UCSD-AML1 (cell line): Measurements from ENCODE around the gene TP53RK.

ENCODE experiments used
- DNase-seq: peaks from one replicate; lab custom pipeline; 2025; ENCODE audit not compliant: unreplicated experiment; lab: John Stamatoyannopoulos, UW

Gene TP53RK

DNA sequence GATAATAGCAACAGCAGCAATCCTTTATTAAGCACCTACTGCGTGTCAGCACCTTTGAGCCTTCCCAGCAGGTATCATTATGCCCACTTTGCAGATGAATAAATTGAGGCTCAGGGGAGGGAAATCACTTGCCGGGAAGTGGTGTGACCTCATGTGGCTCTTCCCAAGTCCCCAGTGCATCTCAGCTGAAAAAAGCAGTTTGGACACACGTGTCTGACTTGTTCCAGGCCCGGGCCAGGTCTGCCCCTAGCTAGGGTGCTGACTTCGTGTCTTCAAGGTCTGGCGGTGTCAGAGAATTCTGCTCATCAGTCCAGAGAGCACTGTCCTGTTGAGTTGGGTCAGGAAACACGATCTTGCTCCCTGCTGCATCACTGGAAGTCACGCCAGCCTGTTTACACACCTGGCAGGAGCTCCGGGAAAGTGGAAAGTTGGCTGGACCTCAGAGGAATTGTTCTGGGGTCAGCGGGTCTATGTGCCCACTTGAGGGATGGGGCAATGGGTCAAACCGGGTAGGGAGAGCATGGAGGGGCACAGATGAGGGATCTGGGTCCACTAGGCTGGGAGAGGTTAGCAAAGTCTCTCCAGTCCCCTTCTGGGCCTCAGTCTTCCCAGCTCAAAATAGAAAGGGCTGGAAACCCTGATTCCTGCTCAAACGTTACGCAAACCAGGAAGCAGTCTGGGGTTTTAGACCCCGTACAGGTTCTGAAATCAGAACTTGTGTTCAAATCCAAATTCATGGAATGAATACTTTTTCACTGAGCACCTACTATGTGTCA is 48.5 kb downstream of the TP53RK start:
- no peak for DNase-seq

DNA sequence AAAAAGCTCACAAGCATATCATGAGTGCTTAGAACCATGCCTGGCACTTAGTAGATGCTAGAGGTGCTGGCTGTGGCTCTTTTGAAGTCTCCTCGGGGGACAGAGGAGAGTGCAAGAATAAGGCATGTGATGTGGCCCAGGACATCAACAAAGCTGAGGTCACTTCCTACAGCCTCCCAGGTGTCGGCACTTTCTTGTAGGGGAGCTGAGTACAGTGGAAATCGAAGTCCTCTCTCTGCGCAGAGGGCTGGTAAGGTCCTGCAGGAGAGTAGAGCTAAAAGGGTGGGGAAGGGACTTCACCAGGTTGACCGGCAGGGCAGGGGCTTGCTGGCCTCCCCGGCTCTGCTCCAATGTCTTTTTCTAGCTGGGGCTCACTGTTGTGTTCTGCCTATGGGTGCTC is 49.2 kb downstream of the TP53RK start:
- DNase-seq = no peak

DNA sequence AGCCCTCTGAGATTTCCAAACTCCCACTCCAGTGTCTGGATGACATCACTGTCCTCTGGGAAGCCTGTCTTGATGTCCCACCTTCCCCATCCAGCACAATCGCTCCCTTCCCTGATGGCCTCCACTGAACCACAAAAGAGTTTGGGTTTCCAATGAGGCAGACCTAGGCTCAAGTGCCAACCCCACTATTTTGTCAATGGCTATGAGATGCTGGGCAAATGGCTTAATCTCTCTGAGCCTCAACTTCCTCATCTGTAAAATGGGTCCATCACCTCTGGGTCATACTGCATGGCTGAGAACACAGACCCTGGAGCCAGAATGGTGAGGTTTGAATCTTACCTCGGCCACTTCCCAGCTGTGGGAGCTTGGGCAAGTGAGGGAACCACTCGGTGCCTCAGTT is 49.7 kb downstream of the TP53RK start:
- DNase-seq = no peak

DNA sequence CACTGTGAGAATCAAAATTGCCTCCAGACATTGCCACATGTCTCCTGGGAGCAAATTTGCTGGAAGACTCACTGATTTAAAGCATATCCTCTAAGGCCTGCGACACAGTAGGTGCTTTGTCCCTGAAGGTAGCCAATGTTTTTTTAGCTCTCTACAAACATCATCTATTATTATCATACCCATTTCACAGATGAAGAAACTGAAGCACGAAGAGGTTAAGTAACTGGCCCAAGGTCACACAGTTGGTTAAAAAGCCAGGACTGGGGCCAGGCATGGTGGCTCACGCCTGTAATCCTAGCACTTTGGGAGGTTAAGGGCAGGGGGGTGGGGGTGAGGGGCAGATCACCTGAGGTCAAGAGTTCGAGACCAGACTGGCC is 50.4 kb downstream of the TP53RK start:
- no peak for DNase-seq

DNA sequence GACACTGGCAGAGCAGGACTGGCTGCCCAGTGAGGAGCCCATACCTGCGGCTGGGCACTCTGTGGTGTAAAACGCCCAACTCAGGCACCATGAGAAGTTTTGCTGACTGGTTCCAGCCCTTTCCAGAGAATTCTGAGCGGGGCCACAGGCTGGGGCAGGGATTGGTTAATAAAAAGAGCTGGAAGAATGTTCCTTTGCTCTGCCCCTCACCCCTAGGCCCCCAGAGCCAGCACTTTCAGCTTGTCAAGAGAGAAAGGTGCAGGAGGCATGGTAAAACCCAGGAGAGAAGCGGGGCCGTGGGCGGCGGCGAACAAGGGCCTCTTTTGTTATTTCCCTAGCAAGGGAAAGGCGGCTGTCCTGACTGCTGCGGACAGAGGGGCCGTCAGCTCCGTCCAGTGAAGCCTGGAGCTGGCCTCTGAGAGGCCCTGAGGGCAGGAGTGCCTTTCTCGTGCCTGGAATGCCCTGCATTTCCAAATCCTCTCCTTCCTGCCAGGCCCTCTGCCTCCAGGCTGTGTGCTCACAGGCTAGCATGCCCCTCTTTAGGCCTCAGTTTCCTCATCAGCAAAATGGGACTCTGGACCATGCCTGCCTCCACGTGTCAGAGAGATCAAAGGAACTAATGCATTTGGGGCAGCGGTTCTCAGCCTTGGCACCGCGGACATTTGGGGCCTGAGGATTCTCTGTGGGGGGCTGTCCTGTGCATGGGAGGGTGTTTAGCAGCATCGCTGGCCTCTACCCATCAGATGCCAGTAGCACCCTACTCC is 50.9 kb downstream of the TP53RK start:
- DNase-seq = no peak

DNA sequence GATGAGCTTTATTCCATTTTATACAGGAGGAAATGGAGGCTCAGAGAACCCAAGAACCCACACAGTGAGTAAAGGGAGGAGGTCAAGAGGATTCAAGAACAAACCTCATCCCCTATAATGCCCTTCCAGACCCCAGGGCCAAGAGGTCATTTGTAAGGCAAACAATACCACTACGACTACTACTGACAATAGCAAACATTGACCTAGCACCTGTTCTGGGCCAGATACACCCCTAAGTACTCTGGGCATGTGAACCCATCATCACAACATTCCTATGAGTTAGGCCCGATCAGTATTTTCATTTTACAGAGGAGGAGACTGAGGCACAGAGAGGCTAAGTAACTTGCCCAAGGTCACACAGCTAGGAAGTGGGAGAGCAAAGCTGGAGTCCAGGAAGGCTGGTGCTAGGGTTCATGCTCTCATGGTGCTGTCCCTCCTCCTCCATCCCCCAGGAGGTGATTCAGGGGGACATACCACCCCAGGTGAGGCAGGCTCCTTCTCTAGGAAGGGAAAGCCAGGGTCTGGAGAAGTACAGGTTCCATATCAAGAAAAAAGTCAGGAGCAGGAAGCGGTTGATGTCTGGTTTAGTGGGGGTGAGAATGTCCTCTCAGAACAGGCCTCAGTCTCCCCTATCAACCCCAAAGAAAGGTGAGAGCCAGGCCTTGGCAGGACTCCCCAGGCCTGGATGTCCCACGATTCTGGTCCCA is 51.7 kb downstream of the TP53RK start:
- DNase-seq = no peak

DNA sequence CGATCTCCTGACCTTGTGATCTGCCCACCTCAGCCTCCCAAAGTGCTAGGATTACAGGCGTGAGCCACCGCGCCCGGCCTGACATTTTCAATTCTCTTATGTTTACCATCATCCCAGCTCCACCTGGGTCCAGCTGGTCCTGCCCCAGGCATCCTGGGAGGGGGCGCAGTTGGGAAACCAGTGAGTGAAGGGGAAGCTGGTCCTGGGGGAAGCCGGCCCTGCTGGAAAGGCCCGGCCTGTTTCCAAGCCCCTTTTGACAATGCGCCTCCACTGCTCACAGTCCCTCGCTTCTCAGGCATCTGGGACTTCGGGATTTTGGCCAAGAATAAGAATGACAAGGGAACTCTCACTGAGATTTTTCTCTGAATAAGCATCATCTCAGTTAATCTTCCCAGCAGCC is 52.2 kb downstream of the TP53RK start:
- DNase-seq = no peak

DNA sequence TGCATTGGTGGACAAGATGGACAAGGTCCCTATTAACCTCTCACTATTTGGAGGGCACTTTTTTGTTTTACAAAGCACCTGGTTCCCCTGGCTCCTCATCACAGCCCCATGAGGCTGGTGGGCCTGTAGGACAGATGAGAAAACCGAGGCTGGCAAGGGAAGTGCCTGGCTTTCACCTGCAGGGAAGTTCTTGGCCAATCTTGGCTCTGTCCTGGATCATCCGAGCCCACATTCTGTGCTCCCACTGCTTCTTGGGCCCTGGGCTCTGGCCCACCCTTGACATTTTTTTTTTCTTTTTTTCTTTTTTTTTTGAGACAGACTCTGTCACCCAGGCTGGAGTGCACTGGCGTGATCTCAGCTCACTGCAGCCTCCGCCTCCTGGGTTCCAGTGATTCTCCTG is 52.7 kb downstream of the TP53RK start:
- DNase-seq = no peak

DNA sequence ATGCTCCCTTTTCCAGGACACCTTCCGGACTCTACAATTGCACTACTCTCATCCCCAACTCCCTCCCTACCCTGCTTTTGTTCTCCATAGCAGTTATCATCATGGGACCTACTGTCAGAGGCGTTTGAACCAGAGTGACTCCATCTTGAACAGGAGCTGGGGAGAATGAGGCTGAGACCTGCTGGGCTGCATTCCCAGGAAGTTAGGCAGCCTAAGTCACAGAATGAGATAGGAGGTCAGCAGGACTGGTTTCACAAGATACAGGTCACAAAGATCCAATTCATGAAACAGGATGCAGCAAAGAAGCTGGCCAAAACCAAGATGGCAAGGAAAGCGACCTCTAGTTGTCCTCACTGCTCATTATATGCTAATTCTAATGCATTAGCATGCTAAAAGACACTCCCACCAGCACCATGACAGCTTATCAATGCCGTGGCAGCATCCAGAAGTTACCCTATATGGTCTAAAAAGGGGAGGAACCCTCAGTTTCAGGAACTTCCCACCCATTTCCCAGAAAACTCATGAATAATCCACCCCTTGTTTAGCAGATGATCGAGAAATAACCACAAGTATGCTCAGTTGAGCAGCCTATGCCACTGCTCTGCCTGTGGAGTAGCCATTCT is 53.6 kb downstream of the TP53RK start:
- DNase-seq = no peak

DNA sequence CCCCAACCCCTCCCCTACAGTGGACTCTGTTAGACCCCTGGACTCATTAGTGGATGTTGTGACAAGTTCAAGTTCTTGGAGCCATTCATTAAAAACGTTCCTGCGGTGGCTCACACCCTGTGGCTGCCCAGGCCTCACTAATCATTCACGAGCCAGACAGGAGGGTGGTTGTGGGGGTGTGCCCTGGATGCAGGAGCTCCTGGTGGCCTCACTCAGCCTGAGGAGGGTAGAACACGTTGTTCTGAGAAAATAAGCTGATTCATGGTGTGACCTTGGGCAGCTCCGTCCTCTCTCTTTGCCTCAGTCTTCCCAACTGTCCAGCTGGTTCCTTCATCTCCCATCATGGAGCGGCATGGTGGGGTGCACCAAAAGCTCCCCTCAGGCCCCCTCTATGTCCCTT is 54.7 kb downstream of the TP53RK start:
- no peak for DNase-seq
